BLaER1 (cell line): Measurements from ENCODE around the gene SPIRE2.

ENCODE experiments used
- H3K27ac ChIP-seq: shearing (Covaris generic); formaldehyde crosslinking; 2 replicates; pipeline ENCODE4 v1.8.1; 2022
- H3K27me3 ChIP-seq: shearing (Covaris generic); formaldehyde crosslinking; 2 replicates; pipeline ENCODE4 v1.8.1; 2022
- H3K36me3 ChIP-seq: shearing (Covaris generic); formaldehyde crosslinking; 2 replicates; pipeline ENCODE4 v1.8.1; 2022
- H3K4me1 ChIP-seq: shearing (Covaris generic); formaldehyde crosslinking; 2 replicates; pipeline ENCODE4 v1.8.1; 2022
- H3K4me2 ChIP-seq: shearing (Covaris generic); formaldehyde crosslinking; 2 replicates; pipeline ENCODE4 v1.8.1; 2022
- H3K4me3 ChIP-seq: shearing (Covaris generic); formaldehyde crosslinking; 2 replicates; pipeline ENCODE4 v1.8.1; 2022
- H3K9ac ChIP-seq: shearing (Covaris generic); formaldehyde crosslinking; 2 replicates; pipeline ENCODE4 v1.8.1; 2022
- H3K9me3 ChIP-seq: shearing (Covaris generic); formaldehyde crosslinking; 2 replicates; pipeline ENCODE4 v1.8.1; 2022
- H4K20me1 ChIP-seq: shearing (Covaris generic); formaldehyde crosslinking; 2 replicates; pipeline ENCODE4 v1.8.1; 2022
- Cebpa-rat ChIP-seq: shearing (Covaris generic); IDR thresholded peaks from 2 replicates; pipeline ENCODE4 v1.8.1; 2022

The SPIRE2 gene

GRCh38 chr16:89893642-89894548 lies 65.6 kb downstream of the SPIRE2 start:
- Histone ChIP-seq H3K9ac (no peak overlapping the region), H3K27ac (no peak overlapping the region), H3K4me3 (no peak overlapping the region), H4K20me1 (peaks cover 87% of the 10 kb centered on the region), H3K36me3 (peaks cover 100% of the 10 kb centered on the region), H3K4me1 (no peaks in the 10 kb centered on the region), H3K4me2 (no peak overlapping the region), H3K9me3 (no peaks in the 10 kb centered on the region), H3K27me3 (no peaks in the 10 kb centered on the region)
- no peak for TF ChIP-seq Cebpa-rat

- Histone ChIP-seq H3K27me3 (no peaks in the 10 kb centered on the region), H3K9ac (no peak overlapping the region), H3K4me1 (no peaks in the 10 kb centered on the region), H3K9me3 (no peaks in the 10 kb centered on the region), H3K4me2 (no peak overlapping the region), H3K27ac (no peak overlapping the region), H3K36me3 (peaks cover 100% of the 10 kb centered on the region), H4K20me1 (peaks cover 87% of the 10 kb centered on the region), H3K4me3 (no peak overlapping the region)
- no peak for TF ChIP-seq Cebpa-rat
Observed at GRCh38 chr16:89895482-89896250, 67.4 kb downstream of the SPIRE2 start.

GRCh38 chr16:89897204-89897603 lies 68.9 kb downstream of the SPIRE2 start:
- peaks cover 91% of the 10 kb centered on the region for H3K36me3 ChIP-seq

GRCh38 chr16:89898201-89898967 lies 70.1 kb downstream of the SPIRE2 start:
- no peaks in the 10 kb centered on the region for H3K4me1 ChIP-seq

More at GRCh38 chr16:89897204-89897603, 68.9 kb downstream of the SPIRE2 start:
- Histone ChIP-seq H3K9me3 (no peaks in the 10 kb centered on the region), H3K27ac (no peak overlapping the region), H3K4me2 (no peak overlapping the region), H3K27me3 (no peaks in the 10 kb centered on the region), H3K9ac (no peak overlapping the region), H3K4me1 (no peaks in the 10 kb centered on the region), H4K20me1 (peaks cover 75% of the 10 kb centered on the region), H3K4me3 (no peak overlapping the region)
- TF ChIP-seq Cebpa-rat, result no peak

GRCh38 chr16:89899879-89900481 lies 71.7 kb downstream of the SPIRE2 start:
- H3K36me3 ChIP-seq, result peaks cover 88% of the 10 kb centered on the region

More at GRCh38 chr16:89898201-89898967, 70.1 kb downstream of the SPIRE2 start:
- Histone ChIP-seq H3K27me3 (no peaks in the 10 kb centered on the region), H3K9me3 (no peaks in the 10 kb centered on the region), H3K4me3 (no peak overlapping the region), H3K4me2 (no peak overlapping the region), H4K20me1 (peaks cover 72% of the 10 kb centered on the region), H3K9ac (no peak overlapping the region), H3K36me3 (peaks cover 88% of the 10 kb centered on the region), H3K27ac (no peak overlapping the region)
- no peak for TF ChIP-seq Cebpa-rat

GRCh38 chr16:89900885-89901284 lies 72.6 kb downstream of the SPIRE2 start:
- Histone ChIP-seq H3K9me3 (peaks cover 2% of the 10 kb centered on the region; the same call in 1 of the 2 replicates), H3K9ac (no peak overlapping the region), H4K20me1 (peaks cover 73% of the 10 kb centered on the region), H3K4me1 (peaks cover 11% of the 10 kb centered on the region), H3K27ac (no peak overlapping the region), H3K36me3 (peaks cover 88% of the 10 kb centered on the region), H3K27me3 (no peaks in the 10 kb centered on the region), H3K4me2 (no peak overlapping the region), H3K4me3 (no peak overlapping the region)
- no peak for TF ChIP-seq Cebpa-rat

More at GRCh38 chr16:89899879-89900481, 71.7 kb downstream of the SPIRE2 start:
- 0 out of 2 replicates have a peak, but pooled peaks cover 2% of the 10 kb centered on the region for H3K4me1 ChIP-seq
- peaks cover 73% of the 10 kb centered on the region for H4K20me1 ChIP-seq
- no peak for TF ChIP-seq Cebpa-rat
- H3K27ac ChIP-seq, result no peak overlapping the region
- no peak overlapping the region for H3K4me3 ChIP-seq
- no peak overlapping the region for H3K9ac ChIP-seq
- no peak overlapping the region for H3K4me2 ChIP-seq
- no peaks in the 10 kb centered on the region for H3K9me3 ChIP-seq
- H3K27me3 ChIP-seq, result no peaks in the 10 kb centered on the region

- H3K36me3 ChIP-seq, result peaks cover 82% of the 10 kb centered on the region
- no peak for TF ChIP-seq Cebpa-rat
Observed at GRCh38 chr16:89902980-89903379, 74.7 kb downstream of the SPIRE2 start.

GRCh38 chr16:89903908-89904515 lies 75.7 kb downstream of the SPIRE2 start:
- H3K4me2 ChIP-seq, result no peak overlapping the region
- H3K9me3 ChIP-seq, result peaks cover 18% of the 10 kb centered on the region
- H3K4me1 ChIP-seq, result peaks cover 18% of the 10 kb centered on the region
- H3K27ac ChIP-seq, result no peak overlapping the region
- H3K4me3 ChIP-seq, result no peak overlapping the region
- TF ChIP-seq Cebpa-rat, result no peak
- no peaks in the 10 kb centered on the region for H3K27me3 ChIP-seq
- peaks cover 55% of the 10 kb centered on the region for H4K20me1 ChIP-seq
- no peak overlapping the region for H3K9ac ChIP-seq
- peaks cover 80% of the 10 kb centered on the region for H3K36me3 ChIP-seq

More at GRCh38 chr16:89902980-89903379, 74.7 kb downstream of the SPIRE2 start:
- H3K4me3 ChIP-seq, result no peak overlapping the region
- H3K4me1 ChIP-seq, result peaks cover 18% of the 10 kb centered on the region
- peaks cover 18% of the 10 kb centered on the region for H3K9me3 ChIP-seq
- no peak overlapping the region for H3K4me2 ChIP-seq
- H3K27ac ChIP-seq, result no peak overlapping the region
- H4K20me1 ChIP-seq, result peaks cover 65% of the 10 kb centered on the region
- no peaks in the 10 kb centered on the region for H3K27me3 ChIP-seq
- no peak overlapping the region for H3K9ac ChIP-seq
